ENCODE measurements around the gene TMEM154. TPM values are rescaled to one million over a fixed set of nuclear protein-coding genes. Genes with fewer than 3 reads are reported as not detected.

The TMEM154 gene
- total and polyA plus RNA-seq, 4 donors, result 1.6 to 18.9 (median 8.5) TPM

- H3K27me3 ChIP-seq (ENCODE audit: control insufficient read depth in 3 of 3, insufficient read depth in 3 of 3, low read length in 2 of 3), result no peaks in the 10 kb centered on the region
- ATAC-seq (ENCODE audit: insufficient read depth, low FRiP score) (no peak), DNase-seq (no peak)
- WGBS, 2 donors, result 94 to 95% methylated on average over 3 of the region's 3 CpGs
- no peaks in the 10 kb centered on the region for H3K36me3 ChIP-seq (ENCODE audit: control insufficient read depth in 4 of 4, insufficient read depth in 4 of 4, low read length in 4 of 4)
- no peaks in the 10 kb centered on the region for H3K9me3 ChIP-seq (ENCODE audit: control insufficient read depth in 4 of 4, insufficient read depth in 3 of 4, low read length in 3 of 4)
- H3K4me3 ChIP-seq, result no peak overlapping the region
- no peak overlapping the region for H3K9ac ChIP-seq (ENCODE audit: insufficient read depth in 1 of 2, low read length in 2 of 2)
- H3K4me1 ChIP-seq (ENCODE audit: control insufficient read depth in 5 of 5, insufficient read depth in 5 of 5, low read length in 5 of 5), result peaks cover 0 to 39% (median 17%) of the 10 kb centered on the region in 5 donors
- no peak overlapping the region for H3K27ac ChIP-seq (ENCODE audit: low read depth in 1 of 2, low read length in 1 of 2)
- no peak for TF ChIP-seq CTCF (IDR thresholded peaks at IDR 0.05; ENCODE audit: control extremely low read depth, extremely low read depth)
Observed at GRCh38 chr4:152587127-152587526, 92.7 kb downstream of the TMEM154 start.

- no peak overlapping the region for H3K4me3 ChIP-seq
- WGBS, 2 donors, result 50 to 81% methylated on average over 2 of the region's 2 CpGs
- H3K9me3 ChIP-seq (ENCODE audit: control insufficient read depth in 4 of 4, insufficient read depth in 3 of 4, low read length in 3 of 4), result no peaks in the 10 kb centered on the region
- H3K27me3 ChIP-seq (ENCODE audit: control insufficient read depth in 3 of 3, insufficient read depth in 3 of 3, low read length in 2 of 3), result no peaks in the 10 kb centered on the region
- ATAC-seq (ENCODE audit: insufficient read depth, low FRiP score) (no peak), DNase-seq (no peak)
- H3K9ac ChIP-seq (ENCODE audit: insufficient read depth in 1 of 2, low read length in 2 of 2), result no peak overlapping the region
- H3K4me1 ChIP-seq (ENCODE audit: control insufficient read depth in 5 of 5, insufficient read depth in 5 of 5, low read length in 5 of 5), result peaks cover 0 to 34% (median 17%) of the 10 kb centered on the region in 5 donors
- no peaks in the 10 kb centered on the region for H3K36me3 ChIP-seq (ENCODE audit: control insufficient read depth in 4 of 4, insufficient read depth in 4 of 4, low read length in 4 of 4)
- no peak for TF ChIP-seq CTCF (IDR thresholded peaks at IDR 0.05; ENCODE audit: control extremely low read depth, extremely low read depth)
- no peak overlapping the region for H3K27ac ChIP-seq (ENCODE audit: low read depth in 1 of 2, low read length in 1 of 2)
Observed at GRCh38 chr4:152586668-152587067, 93.1 kb downstream of the TMEM154 start.

- Histone ChIP-seq H3K9me3 (ENCODE audit: control insufficient read depth in 4 of 4, insufficient read depth in 3 of 4, low read length in 3 of 4) (no peaks in the 10 kb centered on the region), H3K9ac (ENCODE audit: insufficient read depth in 1 of 2, low read length in 2 of 2) (no peak overlapping the region), H3K27ac (ENCODE audit: low read depth in 1 of 2, low read length in 1 of 2) (peak overlapping the region in 1 of 2 donors; percentile 47), H3K27me3 (ENCODE audit: control insufficient read depth in 3 of 3, insufficient read depth in 3 of 3, low read length in 2 of 3) (no peaks in the 10 kb centered on the region), H3K36me3 (ENCODE audit: control insufficient read depth in 4 of 4, insufficient read depth in 4 of 4, low read length in 4 of 4) (no peaks in the 10 kb centered on the region), H3K4me1 (ENCODE audit: control insufficient read depth in 5 of 5, insufficient read depth in 5 of 5, low read length in 5 of 5) (peaks cover 0 to 18% (median 10%) of the 10 kb centered on the region in 5 donors), H3K4me3 (no peak overlapping the region)
- ATAC-seq (ENCODE audit: insufficient read depth, low FRiP score) (no peak), DNase-seq (peak in 2 of 3 donors; percentile 41 to 62)
- no peak for TF ChIP-seq CTCF (IDR thresholded peaks at IDR 0.05; ENCODE audit: control extremely low read depth, extremely low read depth)
- 38 to 69% methylated on average over 7 of the region's 7 CpGs for WGBS, 2 donors
Observed at GRCh38 chr4:152585023-152585441, 94.8 kb downstream of the TMEM154 start.

- no peaks in the 10 kb centered on the region for H3K9me3 ChIP-seq (ENCODE audit: control insufficient read depth in 4 of 4, insufficient read depth in 3 of 4, low read length in 3 of 4)
- no peak for TF ChIP-seq CTCF (IDR thresholded peaks at IDR 0.05; ENCODE audit: control extremely low read depth, extremely low read depth)
- DNase-seq (no peak), ATAC-seq (ENCODE audit: insufficient read depth, low FRiP score) (no peak)
- no peak overlapping the region for H3K27ac ChIP-seq (ENCODE audit: low read depth in 1 of 2, low read length in 1 of 2)
- peaks cover 0 to 13% (median 5%) of the 10 kb centered on the region in 5 donors for H3K4me1 ChIP-seq (ENCODE audit: control insufficient read depth in 5 of 5, insufficient read depth in 5 of 5, low read length in 5 of 5)
- WGBS, 2 donors, result 89 to 90% methylated on average over 3 of the region's 3 CpGs
- H3K4me3 ChIP-seq, result no peak overlapping the region
- H3K27me3 ChIP-seq (ENCODE audit: control insufficient read depth in 3 of 3, insufficient read depth in 3 of 3, low read length in 2 of 3), result no peaks in the 10 kb centered on the region
- no peak overlapping the region for H3K9ac ChIP-seq (ENCODE audit: insufficient read depth in 1 of 2, low read length in 2 of 2)
- H3K36me3 ChIP-seq (ENCODE audit: control insufficient read depth in 4 of 4, insufficient read depth in 4 of 4, low read length in 4 of 4), result no peaks in the 10 kb centered on the region
Observed at GRCh38 chr4:152581536-152582160, 98.1 kb downstream of the TMEM154 start.

Data from lung (tissue), 12 donors.